SK-N-SH treated with all-trans-retinoic acid at 6 μM for 48 hours (cell line): Measurements from ENCODE around the gene UBASH3A.

Experiments
- ZFP3 ChIP-seq: fragments of 250-450 bp; sonication (Bioruptor Pico); IDR thresholded peaks from 2 replicates; pipeline ENCODE4 v1.5.0; 2020; ENCODE audit warnings: mild to moderate bottlenecking, moderate library complexity
- ZFP30 ChIP-seq: fragments of 450-650 bp; formaldehyde crosslinking; IDR thresholded peaks from 2 replicates; pipeline ENCODE4 v1.5.0; 2022; ENCODE audit warnings: mild to moderate bottlenecking, moderate library complexity
- TF ChIP-seq, protein P1 (sequence below): fragments of 250-450 bp; sonication (Bioruptor Pico); IDR thresholded peaks from 2 replicates; pipeline ENCODE4 v1.8.0; 2021; ENCODE audit warnings: low read depth, mild to moderate bottlenecking, moderate library complexity, borderline replicate concordance
- TF ChIP-seq, protein P2 (sequence below): fragments of 250-450 bp; sonication (Bioruptor Pico); IDR thresholded peaks from 2 replicates; pipeline ENCODE4 v1.5.0; 2020; ENCODE audit warnings: mild to moderate bottlenecking, moderate library complexity

- TF ChIP-seq ZFP30 (CRISPR knock-in tag), result no peak
- no peak for TF ChIP-seq ZFP3
- TF ChIP-seq, protein P1, sequence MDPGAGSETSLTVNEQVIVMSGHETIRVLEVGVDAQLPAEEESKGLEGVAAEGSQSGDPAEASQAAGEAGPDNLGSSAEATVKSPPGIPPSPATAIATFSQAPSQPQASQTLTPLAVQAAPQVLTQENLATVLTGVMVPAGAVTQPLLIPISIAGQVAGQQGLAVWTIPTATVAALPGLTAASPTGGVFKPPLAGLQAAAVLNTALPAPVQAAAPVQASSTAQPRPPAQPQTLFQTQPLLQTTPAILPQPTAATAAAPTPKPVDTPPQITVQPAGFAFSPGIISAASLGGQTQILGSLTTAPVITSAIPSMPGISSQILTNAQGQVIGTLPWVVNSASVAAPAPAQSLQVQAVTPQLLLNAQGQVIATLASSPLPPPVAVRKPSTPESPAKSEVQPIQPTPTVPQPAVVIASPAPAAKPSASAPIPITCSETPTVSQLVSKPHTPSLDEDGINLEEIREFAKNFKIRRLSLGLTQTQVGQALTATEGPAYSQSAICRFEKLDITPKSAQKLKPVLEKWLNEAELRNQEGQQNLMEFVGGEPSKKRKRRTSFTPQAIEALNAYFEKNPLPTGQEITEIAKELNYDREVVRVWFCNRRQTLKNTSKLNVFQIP (CRISPR knock-in tag), result no peak
- TF ChIP-seq, protein P2, sequence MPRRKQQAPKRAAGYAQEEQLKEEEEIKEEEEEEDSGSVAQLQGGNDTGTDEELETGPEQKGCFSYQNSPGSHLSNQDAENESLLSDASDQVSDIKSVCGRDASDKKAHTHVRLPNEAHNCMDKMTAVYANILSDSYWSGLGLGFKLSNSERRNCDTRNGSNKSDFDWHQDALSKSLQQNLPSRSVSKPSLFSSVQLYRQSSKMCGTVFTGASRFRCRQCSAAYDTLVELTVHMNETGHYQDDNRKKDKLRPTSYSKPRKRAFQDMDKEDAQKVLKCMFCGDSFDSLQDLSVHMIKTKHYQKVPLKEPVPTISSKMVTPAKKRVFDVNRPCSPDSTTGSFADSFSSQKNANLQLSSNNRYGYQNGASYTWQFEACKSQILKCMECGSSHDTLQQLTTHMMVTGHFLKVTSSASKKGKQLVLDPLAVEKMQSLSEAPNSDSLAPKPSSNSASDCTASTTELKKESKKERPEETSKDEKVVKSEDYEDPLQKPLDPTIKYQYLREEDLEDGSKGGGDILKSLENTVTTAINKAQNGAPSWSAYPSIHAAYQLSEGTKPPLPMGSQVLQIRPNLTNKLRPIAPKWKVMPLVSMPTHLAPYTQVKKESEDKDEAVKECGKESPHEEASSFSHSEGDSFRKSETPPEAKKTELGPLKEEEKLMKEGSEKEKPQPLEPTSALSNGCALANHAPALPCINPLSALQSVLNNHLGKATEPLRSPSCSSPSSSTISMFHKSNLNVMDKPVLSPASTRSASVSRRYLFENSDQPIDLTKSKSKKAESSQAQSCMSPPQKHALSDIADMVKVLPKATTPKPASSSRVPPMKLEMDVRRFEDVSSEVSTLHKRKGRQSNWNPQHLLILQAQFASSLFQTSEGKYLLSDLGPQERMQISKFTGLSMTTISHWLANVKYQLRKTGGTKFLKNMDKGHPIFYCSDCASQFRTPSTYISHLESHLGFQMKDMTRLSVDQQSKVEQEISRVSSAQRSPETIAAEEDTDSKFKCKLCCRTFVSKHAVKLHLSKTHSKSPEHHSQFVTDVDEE, result no peak
These were observed 63.7 kb downstream of the UBASH3A start for GRCh38 chr21:42467140-42467983.
